ENCODE measurements around the gene NOC4L. TPM values are rescaled to one million over a fixed set of nuclear protein-coding genes. Genes with fewer than 3 reads are reported as not detected.

Gene NOC4L
- total and polyA plus RNA-seq, 4 experiments from 2014 or later: 13.9 to 26.0 (median 17.7) TPM

DNA sequence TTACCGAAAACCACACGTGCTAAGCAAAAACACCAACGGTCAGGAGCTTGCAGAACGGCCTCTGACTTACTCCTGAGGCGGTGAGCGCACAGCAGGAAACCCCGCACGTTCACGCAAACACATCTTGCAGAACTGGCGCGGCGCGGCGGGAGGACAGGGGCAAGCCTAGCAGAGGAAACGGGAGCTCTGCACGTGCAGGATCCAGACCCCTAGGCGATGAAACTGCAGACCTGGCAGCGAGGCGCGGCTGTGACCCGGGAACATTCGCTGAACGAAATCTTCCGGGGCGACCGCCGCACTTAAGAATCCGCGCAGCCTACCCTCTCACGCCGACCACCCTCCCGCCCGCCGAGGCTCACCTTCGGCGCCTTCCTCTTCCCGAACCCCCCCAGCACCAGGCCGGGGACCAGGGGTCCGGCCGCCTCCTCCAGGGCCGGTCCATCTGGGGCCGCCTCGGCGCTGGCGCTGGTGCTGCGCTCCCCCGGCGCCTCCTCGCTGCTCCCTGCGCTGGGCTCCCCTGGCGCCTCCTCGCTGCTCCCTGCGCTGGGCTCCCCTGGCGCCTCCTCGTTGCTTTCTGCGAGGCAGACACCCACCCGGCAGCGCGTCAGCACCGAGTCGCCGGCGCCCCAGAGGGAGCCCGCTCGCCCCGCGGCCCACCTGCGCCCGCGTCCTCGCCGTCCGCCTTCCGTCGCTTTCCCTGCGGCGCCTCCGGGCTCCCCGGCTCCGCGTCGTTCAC, 753 bp upstream of the NOC4L start:
- peak overlapping the region; percentile 19 to 67 for H3K4me3 ChIP-seq (ENCODE audit: low read length in 2 of 2)
- intact Hi-C loops (cut with micrococcal nuclease): loop anchor here (1.0 to 10.0 kb wide), 3 partner anchors 46 to 219 kb away; partner anchors contain the start of gene PUS1
- peaks cover 17 to 26% of the 10 kb centered on the region in 2 donors for H3K36me3 Mint-ChIP-seq
- H3K36me3 ChIP-seq (ENCODE audit: insufficient read depth, low read length): peaks cover 36% of the 10 kb centered on the region
- H3K27ac Mint-ChIP-seq: peak overlapping the region; percentile 77 to 99 (median 92)
- peak overlapping the region; percentile 82 for H3K27ac ChIP-seq (ENCODE audit: low read depth, low read length)
- peak overlapping the region; percentile 76 to 87 (median 85) for H3K4me3 Mint-ChIP-seq
- peaks cover 27% of the 10 kb centered on the region for H3K4me1 ChIP-seq (ENCODE audit: insufficient read depth, low read length)
- peaks cover 0 to 4% (median 0%) of the 10 kb centered on the region in 8 donors for H3K9me3 Mint-ChIP-seq
- no peak for DNase-seq
- peaks cover 0 to 2% of the 10 kb centered on the region in 2 donors for H3K27me3 Mint-ChIP-seq
- H3K9me3 ChIP-seq (ENCODE audit: control insufficient read depth in 1 of 2, low read length in 2 of 2): no peaks in the 10 kb centered on the region
- H3K4me1 Mint-ChIP-seq: peaks cover 15 to 42% (median 27%) of the 10 kb centered on the region in 4 donors
- no peaks in the 10 kb centered on the region for H3K27me3 ChIP-seq (ENCODE audit: insufficient read depth, low read length)
- CTCF ChIA-PET (ENCODE audit: partially characterized antibody): interaction anchor here (1.0 to 2.4 kb wide), 2 partner anchors 10 kb away, joined by 3 to 8 read pairs; no protein-coding TSS in a partner anchor
- POLR2A ChIA-PET (ENCODE audit: partially characterized antibody): interaction anchor here (0.6 to 1.0 kb wide), 3 partner anchors 46 to 75 kb away, joined by 3 to 4 read pairs (median 4); no protein-coding TSS in a partner anchor

DNA sequence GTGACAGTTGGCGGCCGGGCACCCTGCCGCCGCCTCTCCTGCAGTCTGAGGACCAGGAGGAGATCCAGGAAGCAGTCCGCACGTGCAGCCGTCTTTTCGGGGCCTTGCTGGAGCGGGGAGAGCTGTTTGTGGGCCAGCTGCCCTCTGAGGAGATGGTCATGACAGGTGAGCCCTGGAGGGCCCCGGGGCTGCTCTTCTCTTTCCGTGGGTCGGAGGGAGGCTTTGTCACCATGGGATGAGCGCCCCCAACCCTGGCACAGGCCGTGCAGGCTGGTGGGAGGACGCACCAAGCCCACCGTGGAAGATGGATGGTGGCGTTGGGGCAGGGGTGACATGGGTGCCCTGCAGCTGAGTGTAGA, 532 bp downstream of the NOC4L start:
- Histone ChIP-seq H3K4me1 (ENCODE audit: insufficient read depth, low read length) (peaks cover 27% of the 10 kb centered on the region), H3K9me3 (ENCODE audit: control insufficient read depth in 1 of 2, low read length in 2 of 2) (no peaks in the 10 kb centered on the region), H3K36me3 (ENCODE audit: insufficient read depth, low read length) (peaks cover 24% of the 10 kb centered on the region), H3K27me3 (ENCODE audit: insufficient read depth, low read length) (no peaks in the 10 kb centered on the region), H3K27ac (ENCODE audit: low read depth, low read length) (peak overlapping the region; percentile 82), H3K4me3 (ENCODE audit: low read length in 2 of 2) (peak overlapping the region; percentile 58 to 81)
- H3K36me3 Mint-ChIP-seq: peaks cover 12 to 20% of the 10 kb centered on the region in 2 donors
- POLR2A ChIA-PET (ENCODE audit: partially characterized antibody): interaction anchor here (0.8 to 3.0 kb wide), 5 partner anchors 16 to 344 kb away, joined by 3 to 9 read pairs (median 4); partner anchors contain the start of gene FBRSL1
- H3K9me3 Mint-ChIP-seq: peaks cover 0 to 4% (median 0%) of the 10 kb centered on the region in 8 donors
- H3K4me3 Mint-ChIP-seq: peak overlapping the region; percentile 84 to 99 (median 90)
- DNase-seq: no peak
- peaks cover 0 to 2% of the 10 kb centered on the region in 2 donors for H3K27me3 Mint-ChIP-seq
- intact Hi-C loops (cut with micrococcal nuclease): loop anchor here (1.0 to 10.0 kb wide), 3 partner anchors 45 to 220 kb away; partner anchors contain the start of gene PUS1
- H3K27ac Mint-ChIP-seq: peak overlapping the region; percentile 72 to 99 (median 91)
- H3K4me1 Mint-ChIP-seq: peaks cover 15 to 42% (median 27%) of the 10 kb centered on the region in 4 donors
- CTCF ChIA-PET (ENCODE audit: partially characterized antibody): interaction anchor here (2.4 kb wide), 1 partner anchor 9 kb away, joined by 8 read pairs; no protein-coding TSS in a partner anchor

DNA sequence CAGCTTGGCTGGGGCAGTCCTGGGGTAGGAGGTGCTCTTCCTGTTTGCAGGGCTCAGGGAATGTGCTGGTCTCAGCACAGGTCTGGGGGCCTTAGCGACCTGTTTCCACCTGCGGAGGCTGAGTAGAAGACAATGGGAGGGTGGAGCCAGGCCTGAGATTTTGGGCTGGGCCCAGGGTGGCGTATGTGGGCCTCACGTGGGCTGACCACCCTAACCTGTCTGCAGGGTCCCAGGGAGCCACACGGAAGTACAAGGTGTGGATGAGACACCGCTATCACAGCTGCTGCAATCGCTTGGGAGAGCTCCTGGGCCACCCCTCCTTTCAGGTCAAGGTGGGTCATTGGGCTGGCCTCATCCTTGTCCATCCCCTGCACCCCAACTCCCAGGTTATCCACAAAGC, 1.1 kb downstream of the NOC4L start:
- Histone ChIP-seq H3K27ac (ENCODE audit: low read depth, low read length) (peak overlapping the region; percentile 82), H3K9me3 (ENCODE audit: control insufficient read depth in 1 of 2, low read length in 2 of 2) (no peaks in the 10 kb centered on the region), H3K4me1 (ENCODE audit: insufficient read depth, low read length) (peaks cover 27% of the 10 kb centered on the region), H3K36me3 (ENCODE audit: insufficient read depth, low read length) (peaks cover 20% of the 10 kb centered on the region), H3K4me3 (ENCODE audit: low read length in 2 of 2) (peak overlapping the region; percentile 58 to 81), H3K27me3 (ENCODE audit: insufficient read depth, low read length) (no peaks in the 10 kb centered on the region)
- CTCF ChIA-PET (ENCODE audit: partially characterized antibody): interaction anchor here (2.4 kb wide), 1 partner anchor 8 kb away, joined by 8 read pairs; no protein-coding TSS in a partner anchor
- POLR2A ChIA-PET (ENCODE audit: partially characterized antibody): interaction anchor here (0.8 to 3.0 kb wide), 6 partner anchors 15 to 344 kb away, joined by 3 to 9 read pairs (median 4); partner anchors contain the start of gene FBRSL1
- H3K27ac Mint-ChIP-seq: peak overlapping the region in 6 of 7 donors; percentile 33 to 99 (median 88)
- H3K36me3 Mint-ChIP-seq: peaks cover 12 to 19% of the 10 kb centered on the region in 2 donors
- intact Hi-C loops (cut with micrococcal nuclease): loop anchor here (2.0 to 10.0 kb wide), 2 partner anchors 61 to 221 kb away; partner anchors contain the start of gene PUS1
- H3K4me1 Mint-ChIP-seq: peaks cover 15 to 42% (median 27%) of the 10 kb centered on the region in 4 donors
- H3K4me3 Mint-ChIP-seq: peak overlapping the region; percentile 84 to 99 (median 90)
- peaks cover 0 to 4% (median 0%) of the 10 kb centered on the region in 8 donors for H3K9me3 Mint-ChIP-seq
- H3K27me3 Mint-ChIP-seq: peaks cover 0 to 2% of the 10 kb centered on the region in 2 donors
- DNase-seq: no peak

DNA sequence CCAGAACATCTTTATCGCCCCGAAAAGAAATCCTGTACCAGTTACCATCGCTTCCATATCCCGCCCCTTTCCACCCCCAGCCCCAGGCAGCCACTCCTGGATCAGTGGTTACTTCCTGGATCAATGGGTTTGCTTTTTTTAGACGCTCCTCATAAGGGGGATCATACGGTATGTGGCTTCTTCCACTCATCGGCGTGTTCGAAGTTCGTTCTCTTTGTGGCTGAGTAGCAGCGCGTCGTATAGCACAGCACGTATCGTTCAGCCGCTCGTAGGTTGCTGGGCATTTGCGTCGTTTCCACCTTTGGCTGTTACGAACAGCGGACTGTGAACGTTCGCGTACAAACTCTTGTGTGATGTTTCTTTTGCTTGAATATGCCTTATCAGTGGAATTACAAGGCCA, 1.8 kb downstream of the NOC4L start:
- peaks cover 0 to 2% of the 10 kb centered on the region in 2 donors for H3K27me3 Mint-ChIP-seq
- H3K27ac ChIP-seq (ENCODE audit: low read depth, low read length): no peak overlapping the region
- peaks cover 15 to 42% (median 27%) of the 10 kb centered on the region in 4 donors for H3K4me1 Mint-ChIP-seq
- H3K4me3 Mint-ChIP-seq: peak overlapping the region; percentile 52 to 95 (median 88)
- no peaks in the 10 kb centered on the region for H3K27me3 ChIP-seq (ENCODE audit: insufficient read depth, low read length)
- DNase-seq: no peak
- peaks cover 0 to 4% (median 0%) of the 10 kb centered on the region in 8 donors for H3K9me3 Mint-ChIP-seq
- peaks cover 27% of the 10 kb centered on the region for H3K4me1 ChIP-seq (ENCODE audit: insufficient read depth, low read length)
- H3K4me3 ChIP-seq (ENCODE audit: low read length in 2 of 2): no peak overlapping the region
- ChIA-PET CTCF (ENCODE audit: partially characterized antibody) (interaction anchor here (1.6 to 2.4 kb wide), 2 partner anchors 8 to 268 kb away, joined by 3 to 8 read pairs; no protein-coding TSS in a partner anchor), POLR2A (ENCODE audit: partially characterized antibody) (interaction anchor here (1.0 to 3.0 kb wide), 6 partner anchors 14 to 137 kb away, joined by 3 to 9 read pairs (median 4); no protein-coding TSS in a partner anchor)
- H3K36me3 Mint-ChIP-seq: peaks cover 12 to 19% of the 10 kb centered on the region in 2 donors
- peak overlapping the region; percentile 10 to 99 (median 72) for H3K27ac Mint-ChIP-seq
- no peaks in the 10 kb centered on the region for H3K9me3 ChIP-seq (ENCODE audit: control insufficient read depth in 1 of 2, low read length in 2 of 2)
- intact Hi-C loops (cut with micrococcal nuclease): loop anchor here (10.0 kb wide), 1 partner anchor 221 kb away; the partner anchor contains the start of gene PUS1
- H3K36me3 ChIP-seq (ENCODE audit: insufficient read depth, low read length): peaks cover 12% of the 10 kb centered on the region

DNA sequence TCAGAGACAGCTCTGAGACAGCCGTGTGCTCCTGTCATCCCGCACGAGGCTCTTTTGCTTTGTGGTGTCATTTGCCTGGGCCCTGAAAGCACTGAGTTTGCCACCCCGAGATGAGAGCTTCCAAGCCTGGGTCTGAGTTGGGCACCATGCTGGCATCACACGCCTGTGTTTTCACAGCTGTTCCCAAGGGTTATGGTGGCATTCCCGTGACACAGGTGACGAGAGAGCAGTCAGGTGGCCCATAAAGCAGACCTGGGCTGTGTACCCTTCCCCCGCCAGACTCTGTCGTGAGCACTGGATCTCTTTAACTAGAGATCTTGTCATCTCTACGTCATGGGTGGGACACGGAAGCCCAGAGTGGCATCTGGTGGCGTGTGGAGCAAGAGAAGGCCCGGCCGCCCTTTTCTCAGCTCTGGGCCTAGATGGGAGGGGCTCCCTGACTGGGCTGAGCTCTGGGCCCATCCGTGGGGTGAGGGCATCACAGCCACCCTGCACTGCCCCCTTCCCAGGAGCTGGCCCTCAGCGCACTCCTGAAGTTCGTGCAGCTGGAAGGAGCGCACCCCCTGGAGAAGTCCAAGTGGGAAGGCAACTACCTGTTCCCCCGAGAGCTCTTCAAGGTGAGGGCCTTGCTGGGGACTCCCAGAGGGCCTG, 2.6 kb downstream of the NOC4L start:
- intact Hi-C loops (cut with micrococcal nuclease): loop anchor here (10.0 kb wide), 1 partner anchor 222 kb away; the partner anchor contains the start of gene PUS1
- Mint-ChIP-seq H3K4me1 (peaks cover 15 to 41% (median 27%) of the 10 kb centered on the region in 4 donors), H3K4me3 (peak overlapping the region in 4 of 8 donors; percentile 36 to 95 (median 85)), H3K27me3 (peaks cover 0 to 2% of the 10 kb centered on the region in 2 donors), H3K9me3 (peaks cover 0 to 4% (median 0%) of the 10 kb centered on the region in 8 donors), H3K27ac (peak overlapping the region in 2 of 7 donors; percentile 10 to 99), H3K36me3 (peaks cover 12 to 20% of the 10 kb centered on the region in 2 donors)
- POLR2A ChIA-PET (ENCODE audit: partially characterized antibody): interaction anchor here (1.1 to 3.0 kb wide), 2 partner anchors 39 to 43 kb away, joined by 3 to 9 read pairs; no protein-coding TSS in a partner anchor
- H3K36me3 ChIP-seq (ENCODE audit: insufficient read depth, low read length): peaks cover 4% of the 10 kb centered on the region
- peaks cover 27% of the 10 kb centered on the region for H3K4me1 ChIP-seq (ENCODE audit: insufficient read depth, low read length)
- no peak for DNase-seq
- CTCF ChIA-PET (ENCODE audit: partially characterized antibody): interaction anchor here (1.2 to 1.6 kb wide), 3 partner anchors 42 to 271 kb away, joined by 3 to 4 read pairs (median 3); no protein-coding TSS in a partner anchor
- H3K9me3 ChIP-seq (ENCODE audit: control insufficient read depth in 1 of 2, low read length in 2 of 2): no peaks in the 10 kb centered on the region
- H3K27ac ChIP-seq (ENCODE audit: low read depth, low read length): no peak overlapping the region
- no peak overlapping the region for H3K4me3 ChIP-seq (ENCODE audit: low read length in 2 of 2)
- H3K27me3 ChIP-seq (ENCODE audit: insufficient read depth, low read length): no peaks in the 10 kb centered on the region

All from CD4-positive, alpha-beta memory T cell (primary cell).